ENCODE measurements around the gene GNPDA1.

DNA sequence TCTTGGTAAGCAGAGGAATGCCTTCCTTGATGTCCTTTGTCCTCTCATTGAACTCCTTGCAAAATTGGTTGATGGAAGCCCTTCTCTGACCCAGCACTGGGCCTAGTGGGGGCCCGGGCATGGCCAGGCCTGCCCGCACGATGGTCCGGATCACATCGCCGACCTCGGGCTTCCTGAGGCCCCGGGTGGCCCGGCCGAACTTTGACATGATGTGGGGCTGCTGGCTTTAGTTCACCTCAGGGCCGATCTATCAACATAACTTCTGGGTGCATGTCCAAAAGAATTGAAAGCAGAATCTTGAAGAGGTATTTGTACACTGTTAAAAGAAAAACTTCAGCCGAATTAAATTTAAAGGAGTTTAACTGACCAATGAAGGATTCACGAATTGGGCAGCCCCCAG is 24.1 kb upstream of the GNPDA1 start:
- TF ChIP-seq, protein P1, sequence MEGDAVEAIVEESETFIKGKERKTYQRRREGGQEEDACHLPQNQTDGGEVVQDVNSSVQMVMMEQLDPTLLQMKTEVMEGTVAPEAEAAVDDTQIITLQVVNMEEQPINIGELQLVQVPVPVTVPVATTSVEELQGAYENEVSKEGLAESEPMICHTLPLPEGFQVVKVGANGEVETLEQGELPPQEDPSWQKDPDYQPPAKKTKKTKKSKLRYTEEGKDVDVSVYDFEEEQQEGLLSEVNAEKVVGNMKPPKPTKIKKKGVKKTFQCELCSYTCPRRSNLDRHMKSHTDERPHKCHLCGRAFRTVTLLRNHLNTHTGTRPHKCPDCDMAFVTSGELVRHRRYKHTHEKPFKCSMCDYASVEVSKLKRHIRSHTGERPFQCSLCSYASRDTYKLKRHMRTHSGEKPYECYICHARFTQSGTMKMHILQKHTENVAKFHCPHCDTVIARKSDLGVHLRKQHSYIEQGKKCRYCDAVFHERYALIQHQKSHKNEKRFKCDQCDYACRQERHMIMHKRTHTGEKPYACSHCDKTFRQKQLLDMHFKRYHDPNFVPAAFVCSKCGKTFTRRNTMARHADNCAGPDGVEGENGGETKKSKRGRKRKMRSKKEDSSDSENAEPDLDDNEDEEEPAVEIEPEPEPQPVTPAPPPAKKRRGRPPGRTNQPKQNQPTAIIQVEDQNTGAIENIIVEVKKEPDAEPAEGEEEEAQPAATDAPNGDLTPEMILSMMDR (IDR thresholded peaks at IDR 0.05), result no peak
- TF ChIP-seq EZH2 (IDR thresholded peaks at IDR 0.05), result no peak
